Liver (tissue), 9 donors: Measurements from ENCODE around the gene FURIN. TPM values are rescaled to one million over a fixed set of nuclear protein-coding genes. Genes with fewer than 3 reads are reported as not detected.

Source experiments
- DNase-seq: peaks from one replicate; pipeline ENCODE4 v3.0.0-alpha.2; 2017; ENCODE audit warnings: low spot score
- H3K27ac ChIP-seq, 2 donors: one replicate each; pipeline ENCODE4 v1.7.0; 2013; ENCODE audit warnings: inconsistent platforms in 2 of 2, low read length in 2 of 2, control low read depth in 1 of 2, low read depth in 1 of 2, mild to moderate bottlenecking in 1 of 2
- H3K27me3 ChIP-seq, 4 donors: one replicate each; pipeline versions ENCODE4 v1.6.1 to v1.7.0; 2013; ENCODE audit warnings: low read length in 3 of 4, inconsistent platforms in 1 of 4, mild to moderate bottlenecking in 1 of 4, moderate library complexity in 1 of 4; ENCODE audit not compliant: control insufficient read depth in 4 of 4, insufficient read depth in 4 of 4
- H3K36me3 ChIP-seq, 4 donors: one replicate each; pipeline versions ENCODE4 v1.6.1 to v1.7.0; 2013; ENCODE audit warnings: low read length in 3 of 4, mild to moderate bottlenecking in 3 of 4, low read depth in 1 of 4, moderate library complexity in 1 of 4; ENCODE audit not compliant: control insufficient read depth in 4 of 4, insufficient read depth in 3 of 4
- H3K4me1 ChIP-seq, 4 donors: one replicate each; pipeline versions ENCODE4 v1.6.1 to v1.7.0; 2013; ENCODE audit warnings: low read length in 3 of 4, mild to moderate bottlenecking in 3 of 4, moderate library complexity in 1 of 4; ENCODE audit not compliant: control insufficient read depth in 4 of 4, insufficient read depth in 4 of 4
- H3K4me3 ChIP-seq, 3 donors: one replicate each; pipeline versions ENCODE4 v1.6.1 to v1.7.0; 2013; ENCODE audit warnings: low read length in 3 of 3, control low read depth in 1 of 3, low read depth in 1 of 3, mild to moderate bottlenecking in 1 of 3
- H3K9ac ChIP-seq, 2 donors: one replicate each; pipeline ENCODE4 v1.7.0; 2013; ENCODE audit warnings: low read length in 2 of 2, mild to moderate bottlenecking in 2 of 2, moderate library complexity in 2 of 2, control low read depth in 1 of 2, low read depth in 1 of 2
- H3K9me3 ChIP-seq, 4 donors: one replicate each; pipeline versions ENCODE4 v1.6.1 to v1.7.0; 2013; ENCODE audit warnings: low read length in 3 of 4; ENCODE audit not compliant: control insufficient read depth in 4 of 4
- EGR1 ChIP-seq, 2 donors: IDR thresholded peaks; 2 replicates each; pipeline ENCODE4 v1.6.1; 2016 to 2018; ENCODE audit warnings: antibody characterized with exemption in 2 of 2, low read depth in 2 of 2
- FOXA2 ChIP-seq: IDR thresholded peaks from 2 replicates; pipeline ENCODE4 v1.6.1; 2016; ENCODE audit warnings: antibody characterized with exemption
- GABPA ChIP-seq, 2 donors: IDR thresholded peaks in 1 of 2; conservative IDR thresholded peaks in 1 of 2; 2 replicates each; pipeline ENCODE4 v1.6.1; 2016; ENCODE audit warnings: antibody characterized with exemption in 2 of 2, mild to moderate bottlenecking in 1 of 2, moderate library complexity in 1 of 2
- HNF4A ChIP-seq, 2 donors: conservative IDR thresholded peaks; 2 replicates each; pipeline ENCODE4 v1.6.1; 2016; ENCODE audit warnings: antibody characterized with exemption in 2 of 2, mild to moderate bottlenecking in 2 of 2
- JUND ChIP-seq, 2 donors: IDR thresholded peaks; 2 replicates each; pipeline ENCODE4 v1.6.1; 2016; ENCODE audit warnings: antibody characterized with exemption in 2 of 2
- RAD21 ChIP-seq, 2 donors: IDR thresholded peaks; 2 replicates each; pipeline ENCODE4 v1.6.1; 2016; ENCODE audit warnings: antibody characterized with exemption in 2 of 2, mild to moderate bottlenecking in 2 of 2
- REST ChIP-seq: IDR thresholded peaks from 2 replicates; pipeline ENCODE4 v1.6.1; 2016; ENCODE audit warnings: antibody characterized with exemption, mild to moderate bottlenecking
- SP1 ChIP-seq: IDR thresholded peaks from 2 replicates; pipeline ENCODE4 v1.6.1; 2018; ENCODE audit warnings: antibody characterized with exemption, mild to moderate bottlenecking
- ZBTB33 ChIP-seq: IDR thresholded peaks from 2 replicates; pipeline ENCODE4 v1.6.1; 2016; ENCODE audit warnings: antibody characterized with exemption
- WGBS: extraction: QIAGEN DNeasy Blood & Tissue Kit; methylation state at CpG from one replicate; pipeline ENCODE4 v1.1.7; 2013; 5-methylcytosine and 5-hydroxymethylcytosine counted together
- polyA plus RNA-seq, 2 donors: library from polyadenylated mRNA; stranded (reverse) in 1 of 2; unstranded in 1 of 2; fragments of 200-250 nt in 1 of 2; fragments of >200 nt in 1 of 2; fragmentation: Nextera tagmentation in 1 of 2; extraction: Ambion mirVana in 1 of 2; gene quantifications; one replicate each; pipeline versions ENCODE4 v1.2.1 to v1.2.3, GENCODE V29; 2013 to 2015
- total RNA-seq, 2 donors: library from RNA; depleted of rRNA; stranded (reverse); fragments of >200 nt; gene quantifications; one replicate each; pipeline ENCODE4 v1.2.3, GENCODE V29; 2014
- donor health status: healthy.
- donor health status: healthy.
- donor health status: healthy.
- donor health status: healthy.
- donor health status: healthy.

The FURIN gene
- total and polyA plus RNA-seq, 4 donors, result 102 to 258 (median 164) TPM

DNA sequence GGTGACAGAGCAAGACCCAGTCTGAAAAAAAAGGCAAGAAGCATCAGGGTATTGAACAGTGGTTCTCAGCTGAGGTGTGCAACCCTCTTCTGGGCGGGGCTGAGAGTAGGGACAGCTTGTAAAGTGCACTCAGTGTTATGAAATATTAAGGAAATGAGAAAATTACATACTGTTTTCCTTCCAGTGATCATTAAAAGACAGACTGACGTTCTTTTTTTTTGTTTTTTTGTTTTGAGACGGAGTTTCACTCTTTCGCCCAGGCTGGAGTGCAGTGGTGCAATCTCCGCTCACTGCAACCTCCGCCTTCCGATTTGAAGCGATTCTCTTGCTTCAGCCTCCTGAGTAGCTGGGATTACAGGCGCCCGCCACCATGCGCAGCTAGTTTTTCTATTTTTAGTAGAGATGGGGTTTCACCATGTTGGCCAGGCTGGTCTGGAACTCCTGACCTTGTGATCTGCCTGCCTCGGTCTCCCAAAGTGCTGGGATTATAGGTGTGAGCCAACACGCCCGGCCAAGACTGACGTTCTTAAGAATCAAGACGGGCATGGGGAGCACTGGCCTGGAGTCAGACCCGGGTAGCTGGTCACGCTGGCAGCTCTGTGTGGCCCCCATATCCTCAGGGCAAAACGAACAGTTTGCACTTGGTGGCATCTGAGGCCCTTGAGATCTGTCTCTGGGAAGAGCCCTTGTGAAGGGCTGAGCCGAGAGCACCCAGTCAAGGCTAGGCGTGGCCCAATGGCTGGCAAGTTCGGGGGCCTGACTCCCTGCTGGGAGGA lies 46.1 kb downstream of the FURIN start:
- H3K27me3 ChIP-seq, result no peaks in the 10 kb centered on the region
- WGBS, result 93% methylated on average over 22 of the region's 22 CpGs
- peaks cover 32 to 93% (median 70%) of the 10 kb centered on the region in 4 donors for H3K36me3 ChIP-seq
- no peak overlapping the region for H3K9ac ChIP-seq
- DNase-seq, result no peak
- no peaks in the 10 kb centered on the region for H3K4me1 ChIP-seq
- H3K27ac ChIP-seq, result peak overlapping the region in 1 of 2 donors; percentile 32
- no peak overlapping the region for H3K4me3 ChIP-seq
- H3K9me3 ChIP-seq, result no peaks in the 10 kb centered on the region
- TF ChIP-seq GABPA (IDR thresholded peaks at IDR 0.05 in 1 of 2, conservative IDR thresholded peaks at IDR 0.05 in 1 of 2) (no peak), FOXA2 (no peak), HNF4A (conservative IDR thresholded peaks at IDR 0.05) (no peak), EGR1 (IDR thresholded peaks at IDR 0.05; ENCODE audit: low read depth in 2 of 2) (no peak)

DNA sequence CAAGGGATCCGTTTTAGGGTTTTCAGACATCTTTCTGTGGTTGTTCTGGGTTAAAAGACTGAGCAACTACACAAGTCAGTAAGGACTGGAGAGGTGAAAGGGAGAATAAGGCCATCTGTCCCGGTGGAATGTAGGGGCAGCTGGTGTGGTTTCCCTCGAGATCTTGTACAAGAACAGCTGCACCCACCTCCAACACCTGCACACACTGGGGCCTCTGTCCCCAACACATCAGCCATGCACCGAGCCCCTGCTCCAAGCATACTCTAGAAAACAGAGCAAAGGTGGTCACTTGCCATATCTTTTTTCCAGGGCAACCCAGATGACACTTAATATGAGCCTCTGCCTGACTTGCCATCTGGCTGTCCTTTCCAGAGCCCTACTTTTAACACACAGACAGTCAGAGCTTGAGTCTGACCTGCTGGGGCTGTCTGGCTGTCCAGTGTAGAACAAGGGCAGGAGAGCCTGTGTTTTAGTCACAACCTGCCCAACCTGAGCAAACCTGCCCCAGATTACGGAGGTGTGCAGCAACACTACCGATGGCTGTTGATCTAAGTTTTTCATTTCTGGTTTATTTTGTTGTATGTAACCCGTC lies 46.9 kb downstream of the FURIN start:
- Histone ChIP-seq H3K4me1 (no peaks in the 10 kb centered on the region), H3K36me3 (peaks cover 25 to 95% (median 73%) of the 10 kb centered on the region in 4 donors), H3K27me3 (no peaks in the 10 kb centered on the region), H3K4me3 (no peak overlapping the region), H3K9ac (no peak overlapping the region), H3K27ac (peak overlapping the region; percentile 11 to 32), H3K9me3 (no peaks in the 10 kb centered on the region)
- DNase-seq, result no peak
- 83% methylated on average over 7 of the region's 7 CpGs for WGBS
- TF ChIP-seq GABPA (IDR thresholded peaks at IDR 0.05 in 1 of 2, conservative IDR thresholded peaks at IDR 0.05 in 1 of 2), result no peak
- no peak for TF ChIP-seq SP1
- no peak for TF ChIP-seq REST
- TF ChIP-seq RAD21 (IDR thresholded peaks at IDR 0.05), result no peak
- TF ChIP-seq ZBTB33, result no peak
- TF ChIP-seq EGR1 (IDR thresholded peaks at IDR 0.05; ENCODE audit: low read depth in 2 of 2), result no peak
- TF ChIP-seq JUND (IDR thresholded peaks at IDR 0.05), result no peak
